SHP77 (cell line): Measurements from ENCODE around the gene MPHOSPH9.

Experiments
- DNase-seq, 2 experiments: peaks; one replicate each; lab custom pipeline; 2025; lab: John Stamatoyannopoulos, UW

Gene MPHOSPH9

DNA sequence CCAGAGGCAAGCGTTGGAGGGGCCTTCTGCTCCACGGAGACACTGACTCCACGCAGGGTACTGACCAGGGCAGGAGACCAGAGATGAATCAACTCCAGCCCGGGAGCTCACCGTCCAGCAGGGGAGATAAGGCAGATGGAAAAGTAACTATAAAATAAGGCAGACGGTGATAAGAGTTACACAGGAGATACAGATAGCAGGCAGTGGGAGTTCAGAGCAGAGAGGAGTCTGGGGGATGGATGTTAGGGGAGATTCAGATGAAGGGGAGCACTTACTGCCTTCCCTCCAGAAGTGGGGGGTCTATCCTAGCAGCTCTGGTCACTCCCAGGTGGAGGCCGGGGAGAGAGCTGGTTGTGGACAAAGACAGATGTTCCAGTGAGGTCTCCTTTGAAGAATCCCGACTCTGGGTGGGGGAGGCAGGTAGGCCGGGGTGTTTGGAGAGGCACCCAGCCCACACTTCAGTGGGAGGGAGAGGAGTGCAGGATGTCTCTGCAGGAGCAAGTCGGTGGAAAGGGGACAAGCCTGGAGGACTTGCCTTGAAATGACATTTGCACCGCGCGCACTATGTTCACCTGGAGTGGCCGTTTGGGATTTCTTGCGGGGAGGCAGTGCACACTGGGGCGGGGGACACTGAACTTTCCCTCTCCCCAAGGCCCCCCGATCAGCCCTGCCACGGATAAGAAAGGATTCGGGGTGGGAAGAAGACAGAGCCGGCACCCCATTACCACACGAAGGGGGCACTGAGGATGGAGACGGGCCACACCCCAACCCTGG lies 83.3 kb downstream of the MPHOSPH9 start:
- DNase-seq: peak in 1 of 2 experiments; percentile 31

DNA sequence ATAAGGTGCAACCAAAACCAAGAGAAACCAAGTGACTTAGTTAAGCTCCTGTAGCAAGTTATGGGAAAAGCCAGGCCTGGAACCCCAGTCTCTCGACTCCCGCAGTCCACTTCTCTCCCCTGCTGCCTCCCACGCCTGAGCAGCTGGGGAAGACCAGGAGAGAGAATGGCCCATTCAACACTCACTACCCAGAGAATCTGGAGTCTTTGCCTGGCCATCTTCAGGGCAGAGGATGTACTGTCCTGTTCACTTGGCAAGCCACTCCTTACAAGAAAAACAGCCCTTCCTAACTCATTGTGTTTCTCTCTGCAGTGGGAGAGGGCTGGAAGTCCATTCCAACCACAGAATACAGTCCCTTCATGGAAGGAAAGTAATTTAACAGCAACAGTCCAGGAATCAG lies 83.9 kb downstream of the MPHOSPH9 start:
- no peak for DNase-seq

DNA sequence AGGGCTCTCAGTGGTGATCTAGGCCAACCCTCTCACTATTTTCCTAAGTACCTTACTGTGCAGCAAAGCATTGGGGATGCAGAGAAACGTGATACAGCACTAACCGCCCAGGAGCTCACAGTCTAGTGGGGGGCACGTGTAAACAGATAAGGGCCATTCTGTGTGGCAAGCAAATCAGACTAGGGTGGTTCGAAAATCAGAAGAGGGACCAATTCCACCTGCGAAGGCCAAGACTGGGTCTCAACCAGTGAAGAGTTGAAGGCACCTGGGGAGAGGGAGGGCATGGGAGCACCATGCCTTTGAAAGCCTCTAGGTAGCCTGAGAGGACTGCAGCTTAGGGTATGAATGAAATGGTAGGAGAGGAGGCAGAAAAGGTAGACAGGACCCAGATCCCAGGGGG lies 84.3 kb downstream of the MPHOSPH9 start:
- DNase-seq: no peak

GRCh38 chr12:123148223-123148622 lies 84.7 kb downstream of the MPHOSPH9 start:
- no peak for DNase-seq

DNA sequence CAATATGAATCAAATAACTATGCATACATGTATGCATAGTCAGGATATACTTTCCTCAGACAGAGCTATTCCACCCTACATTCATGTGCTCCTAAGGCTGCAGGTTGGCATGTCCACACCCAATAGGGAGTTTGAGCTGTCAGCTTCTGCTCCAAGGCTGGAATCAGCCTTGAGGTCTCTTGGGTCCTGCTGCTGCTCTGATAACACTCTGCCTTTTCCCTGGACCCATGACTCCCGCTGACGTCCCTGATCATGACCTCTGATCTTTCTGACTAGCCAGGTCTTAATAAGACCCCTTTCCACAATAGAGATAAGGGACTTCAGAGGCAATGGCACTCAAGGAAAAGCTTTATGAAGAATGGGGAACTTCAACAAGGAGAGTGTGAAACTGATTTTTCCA lies 87.7 kb downstream of the MPHOSPH9 start:
- no peak for DNase-seq

- no peak for DNase-seq
Observed at GRCh38 chr12:123143736-123144461, 89.0 kb downstream of the MPHOSPH9 start.

GRCh38 chr12:123142921-123143735 lies 89.8 kb downstream of the MPHOSPH9 start:
- peak; percentile 80 to 87 for DNase-seq

- no peak for DNase-seq
Observed at GRCh38 chr12:123142518-123142840, 90.5 kb downstream of the MPHOSPH9 start.

- peak; percentile 29 to 42 for DNase-seq
Observed at GRCh38 chr12:123141615-123142517, 91.1 kb downstream of the MPHOSPH9 start.

DNA sequence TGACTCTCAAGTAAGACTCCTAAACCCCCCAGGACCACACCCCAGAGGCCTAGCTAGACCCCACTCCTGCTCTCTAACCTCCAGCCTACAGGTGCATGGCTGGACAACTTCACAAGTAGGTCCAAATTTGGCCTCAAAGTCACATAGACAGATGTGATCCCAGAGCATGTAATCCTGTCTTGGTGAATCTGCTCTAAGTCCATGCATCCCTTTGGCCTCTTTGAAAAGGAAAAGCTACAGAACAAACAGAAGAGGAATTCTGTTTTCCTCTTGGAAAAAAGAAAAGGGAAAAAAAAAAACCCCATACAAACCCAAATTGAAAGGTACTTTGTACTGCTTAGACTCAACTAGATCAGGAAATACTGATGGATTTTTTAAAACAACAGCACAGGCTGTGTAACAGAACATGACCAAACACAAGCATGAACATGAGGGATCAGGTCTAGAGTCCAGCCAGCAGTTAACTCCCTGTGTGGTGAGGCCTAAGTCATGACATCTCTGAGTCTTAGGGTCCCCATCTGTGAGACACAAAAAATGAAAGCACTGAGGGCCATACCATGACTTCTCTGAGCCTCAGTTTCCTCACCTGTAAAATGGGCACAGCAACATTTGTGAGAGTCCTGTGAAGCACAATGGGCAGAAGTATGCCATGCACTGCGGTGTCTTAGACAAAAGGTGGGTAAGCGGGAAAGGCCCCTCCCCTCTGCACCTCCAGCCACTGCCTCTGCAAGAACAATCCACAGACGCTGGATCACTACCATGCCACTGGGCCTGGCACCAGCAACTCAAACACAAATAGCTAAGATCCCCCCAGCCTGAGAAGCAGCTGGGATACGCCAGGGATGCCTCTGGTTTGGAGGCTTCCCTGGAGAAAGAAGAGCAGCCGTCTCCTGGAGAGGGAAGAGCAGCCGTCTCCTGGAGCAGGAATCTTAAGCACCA lies 92.0 kb downstream of the MPHOSPH9 start:
- no peak for DNase-seq

GRCh38 chr12:123139926-123140675 lies 92.8 kb downstream of the MPHOSPH9 start:
- peak; percentile 64 to 91 for DNase-seq

DNA sequence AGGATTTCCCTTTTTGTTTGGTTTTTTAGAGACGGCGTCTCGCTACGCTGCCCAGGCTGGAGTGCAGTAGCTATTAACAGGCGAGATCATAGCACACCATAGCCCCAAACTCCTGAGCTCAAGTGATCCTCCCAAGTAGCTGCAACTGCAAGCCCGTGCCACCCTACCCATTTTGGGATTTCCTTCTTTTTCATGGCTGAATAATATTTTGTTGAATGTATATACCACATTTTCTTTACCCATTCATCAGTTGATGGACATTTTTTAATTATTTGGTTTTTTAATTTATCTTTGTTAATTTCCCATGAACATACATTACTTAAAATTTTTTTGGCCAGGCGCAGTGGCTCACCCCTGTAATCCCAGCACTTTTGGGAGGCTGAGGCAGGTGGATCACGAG lies 97.3 kb downstream of the MPHOSPH9 start:
- no peak for DNase-seq

- no peak for DNase-seq
Observed at GRCh38 chr12:123134826-123135225, 98.1 kb downstream of the MPHOSPH9 start.

GRCh38 chr12:123134271-123134671 lies 98.7 kb downstream of the MPHOSPH9 start:
- no peak for DNase-seq

DNA sequence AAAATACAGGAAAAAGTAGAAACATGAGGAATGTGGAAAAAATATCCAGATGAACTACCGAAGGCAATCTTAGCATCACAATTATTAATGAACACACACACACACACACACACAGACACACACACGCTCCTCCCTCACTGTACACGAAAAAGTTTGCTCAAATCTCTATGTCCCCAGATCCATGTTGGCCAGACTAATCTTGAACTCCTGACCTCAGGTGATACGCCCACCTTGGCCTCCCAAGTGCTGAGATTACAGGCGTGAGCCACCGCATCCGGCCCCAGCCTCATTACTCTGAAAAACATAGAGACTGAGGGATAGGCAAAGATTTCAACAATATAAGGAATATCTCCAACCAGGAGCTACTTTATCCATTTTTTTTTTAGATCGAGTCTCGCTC lies 99.2 kb downstream of the MPHOSPH9 start:
- no peak for DNase-seq

GRCh38 chr12:123132951-123133619 lies 99.9 kb downstream of the MPHOSPH9 start:
- DNase-seq: peak; percentile 40 to 50

GRCh38 chr12:123131879-123132402 lies 101.0 kb downstream of the MPHOSPH9 start:
- DNase-seq: peak; percentile 100

GRCh38 chr12:123131291-123131832 lies 101.6 kb downstream of the MPHOSPH9 start:
- DNase-seq: no peak

GRCh38 chr12:123129621-123130020 lies 103.3 kb downstream of the MPHOSPH9 start:
- DNase-seq: no peak
